ENCODE results near the gene WARS2. TPM values are rescaled to one million over a fixed set of nuclear protein-coding genes. Genes with fewer than 3 reads are reported as not detected.

The WARS2 gene
- total RNA-seq, 1 donor from 2014 or later, result 8.9 TPM

- no peak overlapping the region for H3K4me3 ChIP-seq
- TF ChIP-seq, protein P1, sequence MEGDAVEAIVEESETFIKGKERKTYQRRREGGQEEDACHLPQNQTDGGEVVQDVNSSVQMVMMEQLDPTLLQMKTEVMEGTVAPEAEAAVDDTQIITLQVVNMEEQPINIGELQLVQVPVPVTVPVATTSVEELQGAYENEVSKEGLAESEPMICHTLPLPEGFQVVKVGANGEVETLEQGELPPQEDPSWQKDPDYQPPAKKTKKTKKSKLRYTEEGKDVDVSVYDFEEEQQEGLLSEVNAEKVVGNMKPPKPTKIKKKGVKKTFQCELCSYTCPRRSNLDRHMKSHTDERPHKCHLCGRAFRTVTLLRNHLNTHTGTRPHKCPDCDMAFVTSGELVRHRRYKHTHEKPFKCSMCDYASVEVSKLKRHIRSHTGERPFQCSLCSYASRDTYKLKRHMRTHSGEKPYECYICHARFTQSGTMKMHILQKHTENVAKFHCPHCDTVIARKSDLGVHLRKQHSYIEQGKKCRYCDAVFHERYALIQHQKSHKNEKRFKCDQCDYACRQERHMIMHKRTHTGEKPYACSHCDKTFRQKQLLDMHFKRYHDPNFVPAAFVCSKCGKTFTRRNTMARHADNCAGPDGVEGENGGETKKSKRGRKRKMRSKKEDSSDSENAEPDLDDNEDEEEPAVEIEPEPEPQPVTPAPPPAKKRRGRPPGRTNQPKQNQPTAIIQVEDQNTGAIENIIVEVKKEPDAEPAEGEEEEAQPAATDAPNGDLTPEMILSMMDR (IDR thresholded peaks at IDR 0.05), result no peak
- peaks cover 100% of the 10 kb centered on the region for H3K27me3 ChIP-seq (ENCODE audit: low read depth)
- intact Hi-C loops (cut with DNase I), result no loop called here
- no peak for DNase-seq
- no peak for ATAC-seq
- H3K4me1 ChIP-seq, result peaks cover 5% of the 10 kb centered on the region
- H3K27ac ChIP-seq, result no peak overlapping the region
- H3K9me3 ChIP-seq, result no peaks in the 10 kb centered on the region
- H3K36me3 ChIP-seq, result no peaks in the 10 kb centered on the region
Measured at GRCh38 chr1:118995312-118996016, 145.0 kb downstream of the WARS2 start.

DNA sequence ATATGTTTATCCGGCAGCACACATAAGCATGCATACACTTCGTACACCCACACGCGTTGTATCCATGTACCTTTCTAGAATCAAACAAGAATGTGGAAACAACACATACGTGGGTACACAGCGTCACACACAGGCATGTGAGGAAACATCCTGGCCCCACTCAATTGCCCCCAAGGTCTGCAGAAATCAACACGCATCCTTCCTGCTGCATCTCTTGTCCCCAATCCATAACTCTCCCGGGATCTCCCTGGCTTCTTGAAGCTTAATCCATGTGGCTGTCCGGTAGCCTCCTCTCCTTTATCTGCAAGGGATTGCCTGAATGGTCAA, 146.8 kb downstream of the WARS2 start:
- intact Hi-C loops (cut with DNase I), result no loop called here
- ATAC-seq, result no peak
- Histone ChIP-seq H3K27me3 (ENCODE audit: low read depth) (peaks cover 100% of the 10 kb centered on the region), H3K4me1 (no peaks in the 10 kb centered on the region), H3K27ac (no peak overlapping the region), H3K9me3 (no peaks in the 10 kb centered on the region), H3K36me3 (no peaks in the 10 kb centered on the region), H3K4me3 (no peak overlapping the region)
- TF ChIP-seq, protein P1 (IDR thresholded peaks at IDR 0.05), result no peak
- no peak for DNase-seq

DNA sequence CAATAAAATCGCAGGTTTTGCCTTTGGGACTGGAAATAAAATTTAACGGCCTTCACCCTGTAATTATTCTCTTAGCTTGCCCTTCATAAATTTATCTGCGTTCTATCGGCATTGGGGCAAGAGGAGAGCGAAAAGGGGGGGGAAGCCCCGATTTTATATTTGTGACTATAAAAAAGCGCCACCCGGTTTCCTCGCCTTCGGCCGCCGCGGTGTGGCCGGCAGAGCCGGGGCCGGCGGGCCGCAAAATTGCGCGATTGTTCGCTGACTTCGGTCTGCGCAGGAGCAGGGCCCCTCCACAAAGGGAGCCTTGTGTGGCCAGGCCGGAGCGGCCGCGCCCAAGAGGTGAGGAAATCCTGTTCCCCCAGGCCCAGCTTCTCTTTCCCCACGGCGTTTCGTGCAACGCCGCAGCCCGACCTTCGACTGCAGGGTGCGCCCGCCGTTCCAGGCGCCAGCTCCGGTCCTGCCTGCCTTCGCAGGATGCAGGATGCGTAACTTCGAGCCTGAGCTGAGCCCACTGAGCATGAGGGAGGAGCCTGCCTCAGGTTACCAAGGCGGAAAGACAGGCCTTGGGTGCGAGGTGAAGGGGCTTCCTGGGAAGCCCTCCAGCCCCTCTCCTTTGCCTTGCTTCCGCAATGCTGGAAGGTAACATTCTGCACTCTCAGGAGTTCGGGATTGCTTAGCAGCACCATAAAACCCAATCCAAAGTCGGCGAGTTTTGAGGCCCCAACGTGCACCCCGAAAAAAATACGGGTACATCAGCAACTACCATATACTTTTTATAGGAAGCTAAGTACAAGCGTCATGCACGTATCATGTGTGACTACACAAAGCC, 147.4 kb downstream of the WARS2 start:
- TF ChIP-seq, protein P1 (IDR thresholded peaks at IDR 0.05), result no peak
- H3K9me3 ChIP-seq, result no peaks in the 10 kb centered on the region
- no peak overlapping the region for H3K4me3 ChIP-seq
- H3K36me3 ChIP-seq, result no peaks in the 10 kb centered on the region
- H3K27ac ChIP-seq, result no peak overlapping the region
- intact Hi-C loops (cut with DNase I), result no loop called here
- H3K4me1 ChIP-seq, result no peaks in the 10 kb centered on the region
- no peak for ATAC-seq
- H3K27me3 ChIP-seq (ENCODE audit: low read depth), result peaks cover 100% of the 10 kb centered on the region
- DNase-seq, result no peak

- Histone ChIP-seq H3K4me3 (no peak overlapping the region), H3K27me3 (ENCODE audit: low read depth) (peaks cover 100% of the 10 kb centered on the region), H3K9me3 (no peaks in the 10 kb centered on the region), H3K36me3 (no peaks in the 10 kb centered on the region), H3K4me1 (peaks cover 6% of the 10 kb centered on the region), H3K27ac (no peak overlapping the region)
- no peak for ATAC-seq
- TF ChIP-seq, protein P1 (IDR thresholded peaks at IDR 0.05), result no peak
- no peak for DNase-seq
- intact Hi-C loops (cut with DNase I), result no loop called here
Measured at GRCh38 chr1:118992237-118992825, 148.1 kb downstream of the WARS2 start.

- no peak overlapping the region for H3K4me3 ChIP-seq
- H3K27ac ChIP-seq, result no peak overlapping the region
- no peaks in the 10 kb centered on the region for H3K9me3 ChIP-seq
- H3K27me3 ChIP-seq (ENCODE audit: low read depth), result peaks cover 100% of the 10 kb centered on the region
- DNase-seq (no peak), ATAC-seq (no peak)
- H3K36me3 ChIP-seq, result no peaks in the 10 kb centered on the region
- H3K4me1 ChIP-seq, result peaks cover 12% of the 10 kb centered on the region
- intact Hi-C loops (cut with DNase I), result no loop called here
- TF ChIP-seq, protein P1 (IDR thresholded peaks at IDR 0.05), result no peak
Measured at GRCh38 chr1:118991448-118991847, 149.0 kb downstream of the WARS2 start.

Measured in lower lobe of right lung (tissue), 2 donors.